Panc1 (cell line): ENCODE measurements around the gene RPS17. TPM values are rescaled to one million over a fixed set of nuclear protein-coding genes. Genes with fewer than 3 reads are reported as not detected.
A peak's percentile ranks its signal among the peaks of the same experiment; 100 is the strongest.

Experiments used
- ATAC-seq: fragments of 200-7000 bp; cut with Tn5 transposase; 2 replicates; pipeline ENCODE4 v1.9.1; 2020; ENCODE audit warnings: mild to moderate bottlenecking, moderate library complexity
- BruUV-seq: library from RNA; stranded (reverse); fragments of 400-500 nt; replicated peaks from 2 replicates; lab custom pipeline; 2021; lab: Mats Ljungman, UMichigan
- CTCF ChIA-PET: fragments of 300-600 bp; sonication (Branson Sonifier 250); formaldehyde crosslinking; loops from one replicate; lab custom pipeline; 2022; ENCODE audit warnings: antibody characterized with exemption; lab: Charles Lee
- POLR2A ChIA-PET: fragments of 300-600 bp; sonication (Branson Sonifier 250); formaldehyde crosslinking; loops from one replicate; lab custom pipeline; 2022; ENCODE audit warnings: antibody characterized with exemption; lab: Charles Lee
- DNase-seq: peaks from one replicate; pipeline ENCODE4 v3.0.0-alpha.2; 2010; ENCODE audit warnings: low read depth, low spot score
- H3K27ac ChIP-seq: 2 replicates; pipeline ENCODE4 v1.5.1; 2011; ENCODE audit warnings: mild to moderate bottlenecking, low read length, inconsistent platforms
- H3K27me3 ChIP-seq: fragments of 200-500 bp; sonication (Bioruptor generic); 2 replicates; pipeline ENCODE4 v1.6.0; 2014; ENCODE audit warnings: low read length, inconsistent platforms; ENCODE audit not compliant: control insufficient read depth, insufficient read depth
- H3K36me3 ChIP-seq: fragments of 200-500 bp; sonication (Bioruptor generic); 2 replicates; pipeline ENCODE4 v1.5.1; 2014; ENCODE audit warnings: inconsistent platforms, mild to moderate bottlenecking, low read length, moderate library complexity; ENCODE audit not compliant: control insufficient read depth, insufficient read depth
- H3K4me1 ChIP-seq: 2 replicates; pipeline ENCODE4 v1.5.1; 2011; ENCODE audit warnings: inconsistent platforms, mild to moderate bottlenecking, low read length, moderate library complexity; ENCODE audit not compliant: control insufficient read depth, insufficient read depth
- H3K4me3 ChIP-seq, 2 experiments: 2 replicates each; pipeline ENCODE4 v1.5.1; 2011 to 2012; ENCODE audit warnings: low read depth in 2 of 2, low read length in 2 of 2, mild to moderate bottlenecking in 2 of 2, inconsistent platforms in 1 of 2, moderate library complexity in 1 of 2
- H3K9me3 ChIP-seq: fragments of 200-500 bp; sonication (Bioruptor generic); 2 replicates; pipeline ENCODE4 v1.5.1; 2014; ENCODE audit warnings: low read depth, mild to moderate bottlenecking, inconsistent platforms, low read length, moderate library complexity; ENCODE audit not compliant: control insufficient read depth, insufficient read depth
- CTCF ChIP-seq: fragments of 450-650 bp; IDR thresholded peaks from 2 replicates; pipeline ENCODE4 v1.5.1; 2017; ENCODE audit warnings: mild to moderate bottlenecking
- POLR2AphosphoS5 ChIP-seq: IDR thresholded peaks from 2 replicates; pipeline ENCODE4 v1.6.1; 2012; ENCODE audit warnings: mild to moderate bottlenecking, low read depth, low read length, moderate library complexity
- SIN3A ChIP-seq: IDR thresholded peaks from 2 replicates; pipeline ENCODE4 v1.6.1; 2012; ENCODE audit warnings: low read depth, mild to moderate bottlenecking, low read length, moderate library complexity, borderline replicate concordance; ENCODE audit not compliant: insufficient read depth
- TCF7L2 ChIP-seq: IDR thresholded peaks from 2 replicates; pipeline ENCODE4 v1.6.1; 2011; ENCODE audit warnings: mild to moderate bottlenecking, low read depth, low read length, inconsistent platforms
- in situ Hi-C: cut with HindIII; loops from 2 replicates; pipeline ENCODE4 v1.10.0; 2016; ENCODE audit warnings: low sequenced_read_pairs, low pct_unique_long_range_greater_than_20kb
- intact Hi-C: fragments of 100-400 bp; cut with micrococcal nuclease; formaldehyde crosslinking; loops from one replicate; pipeline ENCODE4 v1.10.0; 2022; ENCODE audit not compliant: unreplicated experiment
- total RNA-seq: library from RNA; stranded (reverse); gene quantifications from one replicate; pipeline ENCODE4 v1.2.1, GENCODE V29; 2021; ENCODE audit not compliant: unreplicated experiment
- TF ChIP-seq, protein P1 (sequence below), 2 experiments: IDR thresholded peaks; 2 replicates each; pipeline ENCODE4 v1.6.1; 2011 to 2012; ENCODE audit warnings: low read depth in 2 of 2, control low read depth in 1 of 2, low read length in 1 of 2, mild to moderate bottlenecking in 1 of 2, moderate library complexity in 1 of 2; ENCODE audit not compliant: insufficient read depth in 1 of 2

The RPS17 gene
- total RNA-seq, 1 experiment from 2014 or later, result 1,598 TPM

GRCh38 chr15:82538961-82539690 lies 1.1 kb downstream of the RPS17 start:
- in situ Hi-C loops, result no loop called here
- Histone ChIP-seq H3K9me3 (no peaks in the 10 kb centered on the region), H3K27ac (peak overlapping the region; percentile 96), H3K36me3 (peaks cover 30% of the 10 kb centered on the region), H3K4me1 (peaks cover 15% of the 10 kb centered on the region), H3K27me3 (no peaks in the 10 kb centered on the region), H3K4me3 (peak overlapping the region; percentile 94 to 97)
- ATAC-seq (no peak), DNase-seq (no peak)
- BruUV-seq, result TSS peak; percentile 85
- POLR2A ChIA-PET, result no interaction called here
- intact Hi-C loops, result no loop called here
- CTCF ChIA-PET, result no interaction called here
- TF ChIP-seq, protein P1, sequence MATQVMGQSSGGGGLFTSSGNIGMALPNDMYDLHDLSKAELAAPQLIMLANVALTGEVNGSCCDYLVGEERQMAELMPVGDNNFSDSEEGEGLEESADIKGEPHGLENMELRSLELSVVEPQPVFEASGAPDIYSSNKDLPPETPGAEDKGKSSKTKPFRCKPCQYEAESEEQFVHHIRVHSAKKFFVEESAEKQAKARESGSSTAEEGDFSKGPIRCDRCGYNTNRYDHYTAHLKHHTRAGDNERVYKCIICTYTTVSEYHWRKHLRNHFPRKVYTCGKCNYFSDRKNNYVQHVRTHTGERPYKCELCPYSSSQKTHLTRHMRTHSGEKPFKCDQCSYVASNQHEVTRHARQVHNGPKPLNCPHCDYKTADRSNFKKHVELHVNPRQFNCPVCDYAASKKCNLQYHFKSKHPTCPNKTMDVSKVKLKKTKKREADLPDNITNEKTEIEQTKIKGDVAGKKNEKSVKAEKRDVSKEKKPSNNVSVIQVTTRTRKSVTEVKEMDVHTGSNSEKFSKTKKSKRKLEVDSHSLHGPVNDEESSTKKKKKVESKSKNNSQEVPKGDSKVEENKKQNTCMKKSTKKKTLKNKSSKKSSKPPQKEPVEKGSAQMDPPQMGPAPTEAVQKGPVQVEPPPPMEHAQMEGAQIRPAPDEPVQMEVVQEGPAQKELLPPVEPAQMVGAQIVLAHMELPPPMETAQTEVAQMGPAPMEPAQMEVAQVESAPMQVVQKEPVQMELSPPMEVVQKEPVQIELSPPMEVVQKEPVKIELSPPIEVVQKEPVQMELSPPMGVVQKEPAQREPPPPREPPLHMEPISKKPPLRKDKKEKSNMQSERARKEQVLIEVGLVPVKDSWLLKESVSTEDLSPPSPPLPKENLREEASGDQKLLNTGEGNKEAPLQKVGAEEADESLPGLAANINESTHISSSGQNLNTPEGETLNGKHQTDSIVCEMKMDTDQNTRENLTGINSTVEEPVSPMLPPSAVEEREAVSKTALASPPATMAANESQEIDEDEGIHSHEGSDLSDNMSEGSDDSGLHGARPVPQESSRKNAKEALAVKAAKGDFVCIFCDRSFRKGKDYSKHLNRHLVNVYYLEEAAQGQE (IDR thresholded peaks at IDR 0.05; ENCODE audit: insufficient read depth in 1 of 2, low read depth in 2 of 2, low read length in 1 of 2), result no peak
- TF ChIP-seq TCF7L2 (no peak), SIN3A (no peak), POLR2AphosphoS5 (no peak), CTCF (no peak)

GRCh38 chr15:82537351-82537908 lies 2.8 kb downstream of the RPS17 start:
- in situ Hi-C loops (no loop called here), intact Hi-C loops (no loop called here)
- H3K4me1 ChIP-seq, result peaks cover 15% of the 10 kb centered on the region
- ChIA-PET POLR2A (no interaction called here), CTCF (no interaction called here)
- H3K27me3 ChIP-seq, result no peaks in the 10 kb centered on the region
- TF ChIP-seq SIN3A (no peak), CTCF (no peak), TCF7L2 (no peak), POLR2AphosphoS5 (no peak)
- no peaks in the 10 kb centered on the region for H3K9me3 ChIP-seq
- H3K4me3 ChIP-seq, result peak overlapping the region in 1 of 2 experiments; percentile 11; a peak in 1 of 4 replicates
- H3K36me3 ChIP-seq, result peaks cover 30% of the 10 kb centered on the region
- no peak overlapping the region for H3K27ac ChIP-seq
- no TSS peak for BruUV-seq
- DNase-seq (no peak), ATAC-seq (no peak)
